ENCODE measurements around the gene LAIR2. TPM values are rescaled to one million over a fixed set of nuclear protein-coding genes. Genes with fewer than 3 reads are reported as not detected.

LAIR2 gene, protein sequence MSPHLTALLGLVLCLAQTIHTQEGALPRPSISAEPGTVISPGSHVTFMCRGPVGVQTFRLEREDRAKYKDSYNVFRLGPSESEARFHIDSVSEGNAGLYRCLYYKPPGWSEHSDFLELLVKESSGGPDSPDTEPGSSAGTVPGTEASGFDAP
- under 1 TPM in 1 of 2 experiments, not detected in 1; 0.62 TPM for total RNA-seq

DNA sequence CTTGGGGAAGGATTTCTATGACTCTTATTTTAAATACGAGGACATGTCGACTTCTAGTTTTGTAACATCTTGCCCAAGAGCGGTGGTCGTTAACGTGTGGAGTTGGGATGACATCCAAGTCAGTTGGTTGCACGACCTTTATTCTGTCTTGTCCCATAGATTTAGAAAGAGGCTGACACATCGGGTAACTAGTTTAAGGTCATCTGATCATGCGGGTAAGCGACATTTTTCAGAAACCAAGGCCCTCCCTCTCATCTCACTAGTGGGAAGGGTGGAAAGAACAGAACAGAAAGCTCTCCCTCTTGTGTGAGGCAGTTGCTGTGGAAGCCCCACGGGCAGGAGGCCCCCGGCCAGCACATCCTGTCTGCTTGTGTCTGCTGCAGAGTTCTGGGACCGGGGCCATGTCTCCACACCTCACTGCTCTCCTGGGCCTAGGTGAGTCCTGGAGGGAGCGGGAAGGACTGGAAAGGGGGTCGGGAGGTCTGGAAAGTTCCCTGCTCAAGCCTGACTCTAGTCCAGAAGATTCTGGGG, at the start of gene LAIR2:
Gene LAIR2, plus strand, starts transcription at position 314 of the 531 bp plus-strand sequence. Its CDS starts 88 bp downstream, at position 402.
- peaks cover 11% of the 10 kb centered on the region for H3K27me3 Mint-ChIP-seq
- no peak for DNase-seq

DNA sequence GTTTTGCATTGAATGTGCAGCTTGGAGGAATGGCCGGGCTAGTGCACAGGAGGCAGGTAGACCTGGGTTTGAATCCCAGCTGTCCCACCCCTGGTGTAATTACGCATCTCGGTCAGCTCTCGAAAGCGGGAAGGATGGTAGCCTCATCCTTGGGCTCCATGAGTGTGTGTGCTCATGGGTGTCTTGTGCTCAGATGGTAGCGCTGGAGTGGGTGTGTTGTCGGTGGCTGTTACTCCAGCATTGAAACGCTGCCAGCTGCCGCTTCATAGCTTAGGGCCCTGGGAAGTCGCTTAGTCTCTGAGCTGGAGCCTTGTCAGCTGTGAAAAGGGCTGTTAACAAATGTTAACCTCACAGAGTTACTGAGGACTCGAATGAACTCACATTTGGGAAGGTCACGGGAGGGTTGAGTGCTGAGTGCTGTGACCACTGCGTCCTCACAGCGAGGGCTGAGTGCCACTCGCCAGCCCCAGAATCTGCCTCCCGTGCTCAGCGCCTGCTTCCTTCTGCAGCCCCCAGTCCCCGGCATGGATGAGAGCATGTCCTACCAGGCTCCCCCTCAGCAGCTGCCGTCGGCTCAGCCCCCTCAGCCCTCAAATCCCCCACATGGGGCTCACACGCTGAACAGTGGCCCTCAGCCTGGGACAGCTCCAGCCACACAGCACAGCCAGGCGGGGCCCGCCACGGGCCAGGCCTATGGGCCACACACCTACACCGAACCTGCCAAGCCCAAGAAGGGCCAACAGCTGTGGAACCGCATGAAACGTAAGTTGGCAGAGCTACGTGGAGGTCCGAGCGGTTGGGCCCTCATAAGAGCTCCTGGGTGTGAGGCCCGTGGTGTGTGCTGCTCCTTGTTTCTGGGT, 48.5 kb upstream of the LAIR2 start:
- DNase-seq (no peak), ATAC-seq (ENCODE audit: low read depth) (no peak)
- H3K27ac Mint-ChIP-seq: no peak overlapping the region
- peaks cover 10% of the 10 kb centered on the region for H3K4me1 Mint-ChIP-seq
- H3K9me3 Mint-ChIP-seq: no peaks in the 10 kb centered on the region
- peaks cover 17% of the 10 kb centered on the region for H3K36me3 Mint-ChIP-seq
- POLR2A ChIA-PET: interaction anchor here (1.0 to 1.7 kb wide), 2 partner anchors 9 to 634 kb away, joined by 3 to 9 read pairs; partner anchors contain the start of gene LENG9
- no peak overlapping the region for H3K4me3 Mint-ChIP-seq
- no peaks in the 10 kb centered on the region for H3K27me3 Mint-ChIP-seq

More for the DNA sequence above, at the start of gene LAIR2:
- Mint-ChIP-seq H3K4me3 (no peak within 1 kb of the TSS), H3K9me3 (no peaks in the 10 kb centered on the region), H3K4me1 (peaks cover 10% of the 10 kb centered on the region), H3K36me3 (no peaks in the 10 kb centered on the region), H3K27ac (no peak within 1 kb of the TSS)
- no peak for ATAC-seq (ENCODE audit: low read depth)
- POLR2A ChIA-PET: no interaction called here

DNA sequence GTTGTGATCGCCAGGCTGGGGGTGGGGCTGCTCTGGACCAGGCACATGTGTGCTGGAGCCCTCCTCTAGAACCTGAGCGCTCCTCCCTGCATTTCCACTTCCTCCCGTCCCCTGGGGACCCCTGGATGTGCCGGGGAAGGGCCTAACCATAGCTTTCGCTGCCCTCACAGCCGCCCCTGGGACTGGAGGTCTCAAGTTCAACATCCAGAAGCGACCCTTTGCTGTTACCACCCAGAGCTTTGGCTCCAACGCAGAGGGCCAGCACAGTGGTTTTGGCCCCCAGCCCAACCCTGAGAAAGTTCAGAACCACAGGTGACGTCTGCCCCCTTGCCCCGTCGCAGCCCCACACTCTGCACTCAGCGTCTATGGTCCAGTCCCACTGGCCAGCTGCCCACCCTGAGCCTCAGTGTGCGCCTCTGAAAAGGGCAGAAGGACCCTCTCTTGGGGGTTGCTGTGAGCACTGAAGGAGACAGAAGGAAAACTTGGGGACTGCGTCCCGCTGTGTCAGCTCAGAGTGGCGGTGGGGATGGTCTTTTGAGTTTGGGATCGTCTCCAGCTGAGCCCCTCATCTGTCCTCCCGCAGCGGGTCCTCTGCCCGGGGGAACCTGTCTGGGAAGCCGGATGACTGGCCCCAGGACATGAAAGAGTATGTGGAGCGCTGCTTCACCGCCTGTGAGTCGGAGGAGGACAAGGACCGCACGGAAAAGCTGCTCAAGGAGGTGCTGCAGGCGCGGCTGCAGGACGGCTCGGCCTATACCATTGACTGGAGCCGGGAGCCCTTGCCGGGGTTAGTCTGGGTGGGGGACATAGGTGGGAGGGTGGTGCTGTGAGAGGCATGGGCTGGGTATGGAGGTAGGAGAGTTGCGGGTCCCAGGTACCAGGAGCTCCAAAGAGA, 47.6 kb upstream of the LAIR2 start:
- Mint-ChIP-seq H3K27me3 (no peaks in the 10 kb centered on the region), H3K9me3 (no peaks in the 10 kb centered on the region), H3K4me3 (no peak overlapping the region), H3K4me1 (peaks cover 13% of the 10 kb centered on the region), H3K27ac (no peak overlapping the region), H3K36me3 (peaks cover 20% of the 10 kb centered on the region)
- POLR2A ChIA-PET: interaction anchor here (1.0 kb wide), 1 partner anchor 634 kb away, joined by 3 read pairs; no protein-coding TSS in a partner anchor
- ATAC-seq (ENCODE audit: low read depth): no peak
- no peak for DNase-seq

DNA sequence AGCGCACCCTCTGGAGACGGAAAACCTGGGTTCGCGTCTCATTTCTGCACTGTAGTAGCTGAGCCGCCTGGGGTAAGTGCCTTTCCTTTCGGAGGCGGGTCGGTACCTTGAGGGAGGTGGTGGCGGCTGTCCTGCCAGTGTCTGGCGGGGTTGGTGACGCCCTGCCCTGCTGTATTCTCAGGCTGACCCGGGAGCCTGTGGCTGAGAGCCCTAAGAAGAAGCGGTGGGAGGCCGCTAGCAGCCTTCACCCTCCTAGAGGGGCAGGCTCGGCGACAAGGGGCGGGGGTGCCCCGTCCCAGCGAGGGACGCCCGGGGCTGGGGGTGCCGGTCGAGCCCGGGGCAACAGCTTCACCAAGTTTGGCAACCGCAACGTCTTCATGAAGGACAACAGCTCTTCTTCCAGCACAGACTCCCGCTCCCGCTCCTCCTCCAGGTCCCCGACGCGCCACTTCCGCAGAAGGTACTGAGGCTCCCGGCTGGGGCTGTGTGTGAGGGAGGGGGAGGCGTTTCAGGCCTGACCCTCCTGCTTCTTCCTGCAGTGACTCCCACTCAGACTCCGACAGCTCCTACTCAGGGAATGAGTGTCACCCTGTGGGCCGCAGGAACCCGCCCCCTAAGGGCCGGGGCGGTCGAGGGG, 46.7 kb upstream of the LAIR2 start:
- no peak for DNase-seq
- Mint-ChIP-seq H3K27ac (no peak overlapping the region), H3K4me1 (peaks cover 9% of the 10 kb centered on the region), H3K27me3 (no peaks in the 10 kb centered on the region), H3K36me3 (peaks cover 20% of the 10 kb centered on the region), H3K4me3 (no peak overlapping the region), H3K9me3 (no peaks in the 10 kb centered on the region)
- ATAC-seq (ENCODE audit: low read depth): no peak
- POLR2A ChIA-PET: no interaction called here

DNA sequence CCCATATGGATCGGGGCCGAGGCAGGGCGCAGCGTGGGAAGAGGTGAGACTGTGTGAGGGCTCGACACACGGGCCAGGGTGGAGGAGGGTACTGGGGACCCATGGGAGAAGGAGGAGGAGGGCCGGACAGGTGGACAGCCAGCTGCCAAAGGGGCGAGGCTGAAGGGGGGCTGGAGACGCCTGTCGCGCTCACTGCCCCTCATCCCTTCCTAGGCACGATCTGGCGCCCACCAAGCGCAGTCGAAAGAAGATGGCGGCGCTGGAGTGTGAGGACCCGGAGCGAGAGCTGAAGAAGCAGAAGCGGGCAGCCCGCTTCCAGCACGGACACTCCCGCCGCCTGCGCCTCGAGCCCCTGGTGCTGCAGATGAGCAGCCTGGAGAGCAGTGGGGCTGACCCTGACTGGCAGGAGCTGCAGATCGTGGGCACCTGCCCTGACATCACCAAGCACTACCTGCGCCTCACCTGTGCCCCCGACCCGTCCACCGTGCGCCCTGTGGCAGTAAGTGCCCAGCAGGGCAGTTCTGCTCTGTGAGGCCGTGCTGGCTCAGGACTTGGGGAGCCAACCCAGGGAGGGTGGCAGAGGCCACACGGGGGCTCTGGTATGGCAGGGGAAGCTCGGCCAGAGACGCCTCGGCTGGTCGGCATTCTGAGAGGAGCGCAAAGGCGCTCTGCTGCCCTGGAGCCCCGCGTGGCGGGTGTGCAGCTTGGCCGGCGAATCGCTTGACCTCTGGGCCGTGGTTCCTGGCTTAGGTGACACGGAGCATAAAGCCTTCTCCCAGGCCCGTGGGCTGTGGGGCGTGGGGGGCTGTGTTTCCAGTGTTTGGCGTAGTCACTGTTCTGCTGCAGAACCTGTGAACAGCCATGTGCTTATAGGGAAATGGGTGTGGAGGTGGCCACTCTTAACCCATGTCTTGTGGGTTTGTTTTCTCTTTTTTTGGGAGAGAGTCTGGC, 45.9 kb upstream of the LAIR2 start:
- Mint-ChIP-seq H3K4me3 (no peak overlapping the region), H3K36me3 (peaks cover 24% of the 10 kb centered on the region), H3K27me3 (no peaks in the 10 kb centered on the region), H3K9me3 (no peaks in the 10 kb centered on the region), H3K4me1 (peaks cover 6% of the 10 kb centered on the region), H3K27ac (no peak overlapping the region)
- POLR2A ChIA-PET: no interaction called here
- no peak for DNase-seq
- no peak for ATAC-seq (ENCODE audit: low read depth)

DNA sequence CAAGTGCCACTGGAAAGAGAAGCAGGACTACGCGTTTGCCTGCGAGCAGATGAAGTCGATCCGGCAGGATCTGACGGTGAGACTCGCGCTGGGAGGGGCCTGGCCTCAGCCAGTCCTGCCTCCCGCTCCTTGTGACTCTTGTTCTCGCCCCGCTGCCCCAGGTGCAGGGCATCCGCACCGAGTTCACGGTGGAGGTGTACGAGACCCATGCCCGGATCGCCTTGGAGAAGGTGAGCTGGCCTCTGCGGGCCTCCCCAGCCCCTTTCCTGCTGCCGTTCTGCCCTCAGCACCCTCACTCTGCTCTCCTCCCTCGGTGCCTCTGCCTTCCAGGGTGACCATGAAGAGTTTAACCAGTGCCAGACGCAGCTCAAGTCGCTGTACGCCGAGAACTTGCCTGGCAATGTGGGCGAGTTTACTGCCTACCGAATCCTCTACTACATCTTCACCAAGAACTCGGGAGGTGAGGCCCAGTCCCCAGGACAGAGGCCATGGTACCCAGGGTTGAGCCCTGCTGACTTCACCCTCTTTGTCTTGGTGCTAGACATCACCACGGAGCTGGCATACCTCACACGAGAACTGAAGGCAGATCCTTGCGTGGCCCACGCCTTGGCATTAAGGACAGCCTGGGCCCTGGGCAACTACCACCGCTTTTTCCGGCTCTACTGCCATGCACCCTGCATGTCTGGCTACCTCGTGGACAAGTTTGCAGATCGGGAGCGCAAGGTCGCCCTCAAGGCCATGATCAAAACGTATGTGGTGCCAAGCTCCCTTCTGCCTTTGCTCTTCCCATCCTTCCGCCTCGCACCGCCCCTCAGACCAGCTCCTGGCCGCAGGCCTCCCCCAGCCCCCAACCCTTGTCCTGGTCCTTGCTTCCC, 44.6 kb upstream of the LAIR2 start:
- peak overlapping the region; percentile 28 for H3K27ac Mint-ChIP-seq
- peaks cover 8% of the 10 kb centered on the region for H3K4me1 Mint-ChIP-seq

DNA sequence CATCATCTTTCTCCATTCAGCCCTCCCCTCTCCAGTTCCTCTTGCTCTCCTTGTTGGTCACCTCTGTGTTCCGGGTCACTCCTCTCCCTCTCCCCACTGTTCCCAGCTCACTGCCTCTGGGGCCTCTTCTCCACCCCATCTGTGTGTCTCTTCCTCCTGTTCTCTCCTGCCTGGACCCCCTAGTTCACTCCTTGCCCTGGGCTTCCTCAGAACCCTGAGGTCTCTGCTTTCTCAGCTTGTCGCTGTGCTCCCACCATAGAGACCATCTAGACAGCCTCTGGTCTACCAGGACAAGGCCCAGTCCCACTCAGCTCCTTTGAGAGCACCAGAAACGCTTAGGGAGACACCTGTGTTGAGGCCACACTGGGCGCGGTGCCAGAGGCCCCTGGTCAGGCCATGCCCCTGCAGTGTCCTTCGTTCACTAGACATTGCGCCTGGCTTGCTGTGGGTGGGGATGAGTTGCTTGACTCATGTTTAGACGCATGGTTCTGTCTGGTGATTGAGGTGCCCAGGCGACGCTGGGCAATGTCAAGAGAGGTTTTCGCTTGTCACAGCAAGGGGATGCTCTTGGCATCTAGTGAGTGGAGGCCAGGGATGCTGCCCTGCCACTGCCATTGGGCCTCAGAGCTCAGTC, 43.9 kb upstream of the LAIR2 start:
- POLR2A ChIA-PET: interaction anchor here (1.0 to 1.1 kb wide), 2 partner anchors 10 kb away, joined by 4 read pairs; partner anchors contain the start of gene LENG8
- ATAC-seq (ENCODE audit: low read depth): no peak

More for the DNA sequence above, 44.6 kb upstream of the LAIR2 start:
- H3K27me3 Mint-ChIP-seq: no peaks in the 10 kb centered on the region
- DNase-seq (no peak), ATAC-seq (ENCODE audit: low read depth) (no peak)
- POLR2A ChIA-PET: interaction anchor here (1.1 kb wide), 1 partner anchor 9 kb away, joined by 4 read pairs; the partner anchor contains the start of gene LENG8
- H3K9me3 Mint-ChIP-seq: no peaks in the 10 kb centered on the region
- H3K36me3 Mint-ChIP-seq: peaks cover 26% of the 10 kb centered on the region
- H3K4me3 Mint-ChIP-seq: no peak overlapping the region

DNA sequence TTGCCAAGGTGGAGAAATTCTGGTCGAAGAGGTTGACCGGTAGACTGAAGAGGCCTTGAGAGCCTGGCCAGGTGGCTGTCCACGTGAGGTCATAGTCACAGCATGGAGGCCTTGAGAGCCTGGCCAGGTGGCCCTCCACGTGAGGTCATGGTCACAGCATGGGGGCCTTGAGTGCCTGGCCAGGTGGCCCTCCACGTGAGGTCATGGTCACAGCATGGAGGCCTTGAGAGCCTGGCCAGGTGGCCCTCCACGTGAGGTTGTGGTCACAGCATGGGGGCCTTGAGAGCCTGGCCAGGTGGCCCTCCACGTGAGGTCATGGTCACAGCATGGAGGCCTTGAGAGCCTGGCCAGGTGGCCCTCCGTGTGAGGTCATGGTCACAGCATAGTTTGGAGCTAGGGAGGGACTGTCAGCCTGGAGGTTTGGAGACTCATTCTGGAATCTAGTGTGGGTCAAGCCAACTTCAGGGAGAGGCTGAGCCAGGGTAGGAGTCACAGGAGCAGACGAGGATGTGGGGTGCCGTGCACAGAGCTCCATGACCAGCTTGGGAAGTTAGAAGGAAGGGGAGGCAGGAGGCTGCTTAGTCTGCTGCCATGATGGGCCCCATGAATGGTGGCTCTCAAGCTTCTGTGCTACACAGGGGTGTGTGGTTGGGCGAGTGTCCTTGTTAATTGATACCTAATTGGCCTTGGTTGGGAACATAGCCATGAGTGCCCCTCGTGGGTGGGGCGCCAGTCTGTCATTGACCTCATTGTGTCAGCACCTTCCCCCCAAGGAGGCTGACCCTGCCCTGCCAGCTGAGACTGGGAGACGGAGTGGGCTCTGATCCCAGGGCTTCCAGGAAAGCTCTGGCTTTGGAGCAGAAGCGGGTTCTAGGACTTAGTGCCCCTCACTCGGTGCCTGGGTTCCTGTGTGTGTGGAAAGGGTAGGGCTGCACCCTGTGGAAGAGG, 43.1 kb upstream of the LAIR2 start:
- H3K4me3 Mint-ChIP-seq: no peak overlapping the region
- ATAC-seq (ENCODE audit: low read depth) (no peak), DNase-seq (no peak)
- H3K36me3 Mint-ChIP-seq: peaks cover 24% of the 10 kb centered on the region
- H3K27ac Mint-ChIP-seq: peak overlapping the region; percentile 30
- no peaks in the 10 kb centered on the region for H3K9me3 Mint-ChIP-seq
- peaks cover 12% of the 10 kb centered on the region for H3K4me1 Mint-ChIP-seq
- POLR2A ChIA-PET: interaction anchor here (0.9 to 1.0 kb wide), 2 partner anchors 9 to 11 kb away, joined by 3 to 4 read pairs; no protein-coding TSS in a partner anchor
- H3K27me3 Mint-ChIP-seq: no peaks in the 10 kb centered on the region

More for the DNA sequence above, 43.9 kb upstream of the LAIR2 start:
- DNase-seq: no peak
- H3K36me3 Mint-ChIP-seq: peaks cover 24% of the 10 kb centered on the region
- no peaks in the 10 kb centered on the region for H3K9me3 Mint-ChIP-seq
- H3K4me1 Mint-ChIP-seq: peaks cover 7% of the 10 kb centered on the region
- peak overlapping the region; percentile 28 for H3K27ac Mint-ChIP-seq
- H3K27me3 Mint-ChIP-seq: no peaks in the 10 kb centered on the region
- H3K4me3 Mint-ChIP-seq: no peak overlapping the region

DNA sequence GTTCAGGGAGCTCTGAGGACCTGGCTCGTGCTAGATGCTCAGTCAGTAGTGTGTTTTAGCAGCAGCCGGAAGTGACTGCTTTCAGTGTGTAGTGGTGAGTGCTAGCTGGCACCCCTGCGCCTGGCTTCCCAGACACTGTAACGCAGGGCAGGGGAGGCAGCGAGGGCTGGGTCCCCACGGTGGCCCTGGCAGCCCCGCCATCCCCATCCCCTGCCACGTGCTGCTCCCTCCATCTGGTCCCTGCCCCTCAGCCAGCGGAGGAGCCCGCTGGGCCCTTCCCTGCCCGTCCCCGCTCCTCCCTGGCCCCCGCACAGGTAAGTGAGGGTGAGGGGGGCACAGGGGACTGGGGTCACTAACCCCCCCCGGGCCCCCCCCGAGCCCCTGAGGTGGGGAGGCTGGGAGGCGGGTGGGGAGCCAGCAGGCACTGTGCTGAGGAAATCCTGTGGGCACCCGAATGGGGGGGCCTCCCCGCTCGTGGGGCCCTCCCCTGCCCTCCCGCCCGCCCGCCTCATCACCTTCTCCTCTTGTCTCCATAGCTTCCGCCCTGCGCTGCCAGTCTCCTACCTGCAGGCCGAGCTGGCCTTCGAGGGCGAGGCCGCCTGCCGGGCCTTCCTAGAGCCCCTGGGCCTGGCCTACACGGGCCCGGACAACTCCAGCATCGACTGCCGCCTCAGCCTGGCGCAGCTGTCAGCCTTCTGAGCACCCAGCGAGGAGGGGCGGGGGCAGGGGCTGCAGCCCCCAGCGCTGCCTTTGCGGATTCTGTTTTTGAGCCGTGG, 42.2 kb upstream of the LAIR2 start:
- Mint-ChIP-seq H3K4me3 (no peak overlapping the region), H3K4me1 (peaks cover 14% of the 10 kb centered on the region), H3K9me3 (no peaks in the 10 kb centered on the region), H3K27me3 (peaks cover 3% of the 10 kb centered on the region), H3K27ac (no peak overlapping the region), H3K36me3 (peaks cover 24% of the 10 kb centered on the region)
- POLR2A ChIA-PET: interaction anchor here (0.9 to 1.4 kb wide), 2 partner anchors 9 to 12 kb away, joined by 3 to 4 read pairs; partner anchors contain the start of gene LENG8
- ATAC-seq (ENCODE audit: low read depth): no peak
- no peak for DNase-seq

Measured in activated naive CD8-positive, alpha-beta T cell treated with anti-CD3 and anti-CD28 coated beads, Interleukin-2, amount 10 ng/mL, durations not matched to agents 7 days and 5 days (primary cell).